Measurements from ENCODE around the gene SLC34A3.
A peak's percentile ranks its signal among the peaks of the same experiment; 100 is the strongest.
"Not testable (repeated sequence)": the region's sequence is repeated elsewhere in the genome, so short reads cannot be mapped to it uniquely, and the experiment has no call there.

Gene SLC34A3

GRCh38 chr9:137231372-137232039 is 805 bp downstream of the SLC34A3 start:
- DNase-seq, result no peak

- no peak for DNase-seq
Observed at GRCh38 chr9:137232101-137232500, 1.4 kb downstream of the SLC34A3 start.

- DNase-seq, result no peak
Observed at GRCh38 chr9:137232510-137232909, 1.8 kb downstream of the SLC34A3 start.

- no peak for DNase-seq
Observed at GRCh38 chr9:137233143-137233980, 2.7 kb downstream of the SLC34A3 start.

GRCh38 chr9:137234055-137234697 is 3.5 kb downstream of the SLC34A3 start:
- no peak for DNase-seq

GRCh38 chr9:137234758-137235423 is 4.2 kb downstream of the SLC34A3 start:
- DNase-seq, result no peak

- no peak for DNase-seq
Observed at GRCh38 chr9:137235424-137236237, 4.9 kb downstream of the SLC34A3 start.

GRCh38 chr9:137236238-137236935 is 5.7 kb downstream of the SLC34A3 start:
- DNase-seq, result peak; percentile 88

- no peak for DNase-seq
Observed at GRCh38 chr9:137236936-137237421, 6.3 kb downstream of the SLC34A3 start.

- no peak for DNase-seq
Observed at GRCh38 chr9:137237759-137238726, 7.3 kb downstream of the SLC34A3 start.

GRCh38 chr9:137239541-137240200 is 9.0 kb downstream of the SLC34A3 start:
- not testable (repeated sequence) for DNase-seq

GRCh38 chr9:137240318-137240840 is 9.7 kb downstream of the SLC34A3 start:
- DNase-seq, result peak; percentile 70

GRCh38 chr9:137240841-137241489 is 10.3 kb downstream of the SLC34A3 start, which contains the start of gene TUBB4B:
Gene TUBB4B (plus strand): TSS chr9:137241287. CDS start chr9:137241361, 74 bp downstream.
- DNase-seq, result peak; percentile 96

GRCh38 chr9:137241490-137242268 is 11.0 kb downstream of the SLC34A3 start:
- DNase-seq, result peak; percentile 54

GRCh38 chr9:137242269-137243203 is 11.8 kb downstream of the SLC34A3 start:
- peak; percentile 19 for DNase-seq

GRCh38 chr9:137243266-137243625 is 12.5 kb downstream of the SLC34A3 start:
- not testable (repeated sequence) for DNase-seq
